ENCODE data around the gene IFNGR2.
"Not testable (repeated sequence)": the region's sequence is repeated elsewhere in the genome, so short reads cannot be mapped to it uniquely, and the experiment has no call there.

Gene IFNGR2

GRCh38 chr21:33360881-33361602 is 42.2 kb upstream of the IFNGR2 start:
- TF ChIP-seq CTCF (IDR thresholded peaks at IDR 0.05; ENCODE audit: control insufficient read depth, insufficient read depth, low read depth, low read length, missing control alignments), result peak; percentile 91
- H3K4me3 ChIP-seq (ENCODE audit: control insufficient read depth, low read depth, low read length), result no peak overlapping the region
- DNase-seq (ENCODE audit: low read depth), result peak; percentile 62

GRCh38 chr21:33362044-33362555 is 41.1 kb upstream of the IFNGR2 start:
- DNase-seq (ENCODE audit: low read depth), result no peak
- no peak for TF ChIP-seq CTCF (IDR thresholded peaks at IDR 0.05; ENCODE audit: control insufficient read depth, insufficient read depth, low read depth, low read length, missing control alignments)
- H3K4me3 ChIP-seq (ENCODE audit: control insufficient read depth, low read depth, low read length), result no peak overlapping the region

- not testable (repeated sequence) for DNase-seq (ENCODE audit: low read depth); H3K4me3 ChIP-seq (ENCODE audit: control insufficient read depth, low read depth, low read length)
Measured at GRCh38 chr21:33363911-33364609, 39.2 kb upstream of the IFNGR2 start.

- H3K4me3 ChIP-seq (ENCODE audit: control insufficient read depth, low read depth, low read length), result no peak overlapping the region
- no peak for TF ChIP-seq CTCF (IDR thresholded peaks at IDR 0.05; ENCODE audit: control insufficient read depth, insufficient read depth, low read depth, low read length, missing control alignments)
- DNase-seq (ENCODE audit: low read depth), result no peak
Measured at GRCh38 chr21:33364830-33365229, 38.4 kb upstream of the IFNGR2 start.

- DNase-seq (ENCODE audit: low read depth), result no peak
- no peak overlapping the region for H3K4me3 ChIP-seq (ENCODE audit: control insufficient read depth, low read depth, low read length)
- TF ChIP-seq CTCF (IDR thresholded peaks at IDR 0.05; ENCODE audit: control insufficient read depth, insufficient read depth, low read depth, low read length, missing control alignments), result no peak
Measured at GRCh38 chr21:33367309-33367973, 35.8 kb upstream of the IFNGR2 start.

- no peak overlapping the region for H3K4me3 ChIP-seq (ENCODE audit: control insufficient read depth, low read depth, low read length)
- no peak for DNase-seq (ENCODE audit: low read depth)
- TF ChIP-seq CTCF (IDR thresholded peaks at IDR 0.05; ENCODE audit: control insufficient read depth, insufficient read depth, low read depth, low read length, missing control alignments), result no peak
Measured at GRCh38 chr21:33368124-33368523, 35.1 kb upstream of the IFNGR2 start.

- no peak overlapping the region for H3K4me3 ChIP-seq (ENCODE audit: control insufficient read depth, low read depth, low read length)
- no peak for TF ChIP-seq CTCF (IDR thresholded peaks at IDR 0.05; ENCODE audit: control insufficient read depth, insufficient read depth, low read depth, low read length, missing control alignments)
- DNase-seq (ENCODE audit: low read depth), result no peak
Measured at GRCh38 chr21:33368576-33368975, 34.6 kb upstream of the IFNGR2 start.
